ENCODE results near the gene PRR12.
A peak's percentile ranks its signal among the peaks of the same experiment; 100 is the strongest.
"Not testable (repeated sequence)": the region's sequence is repeated elsewhere in the genome, so short reads cannot be mapped to it uniquely, and the experiment has no call there.

PRR12 gene

GRCh38 chr19:49593233-49594113, 2.5 kb downstream of the PRR12 start:
- peak; percentile 78 for DNase-seq

- no peak for DNase-seq
These were observed 3.4 kb downstream of the PRR12 start for GRCh38 chr19:49594157-49594992.

- DNase-seq: no peak
These were observed 4.2 kb downstream of the PRR12 start for GRCh38 chr19:49594993-49595818.

GRCh38 chr19:49595819-49596404, 4.9 kb downstream of the PRR12 start:
- DNase-seq: no peak

GRCh38 chr19:49596407-49596806, 5.4 kb downstream of the PRR12 start:
- no peak for DNase-seq

GRCh38 chr19:49596954-49597702, 6.1 kb downstream of the PRR12 start:
- no peak for DNase-seq

- no peak for DNase-seq
These were observed 6.7 kb downstream of the PRR12 start for GRCh38 chr19:49597703-49597974.

- DNase-seq: no peak
These were observed 8.7 kb downstream of the PRR12 start for GRCh38 chr19:49599378-49600295.

GRCh38 chr19:49601482-49602038, 10.6 kb downstream of the PRR12 start:
- no peak for DNase-seq

- DNase-seq: no peak
These were observed 11.8 kb downstream of the PRR12 start for GRCh38 chr19:49602806-49603205.

- DNase-seq: no peak
These were observed 14.6 kb downstream of the PRR12 start for GRCh38 chr19:49605605-49606004.

- DNase-seq: no peak
These were observed 18.6 kb downstream of the PRR12 start for GRCh38 chr19:49609499-49610092.

- DNase-seq: no peak
These were observed 22.4 kb downstream of the PRR12 start for GRCh38 chr19:49613374-49613773.

GRCh38 chr19:49614096-49614833, 23.3 kb downstream of the PRR12 start:
- no peak for DNase-seq

GRCh38 chr19:49615861-49616260, 24.9 kb downstream of the PRR12 start:
- no peak for DNase-seq

- no peak for DNase-seq
These were observed 25.6 kb downstream of the PRR12 start for GRCh38 chr19:49616532-49616931.

GRCh38 chr19:49616945-49617344, 26.0 kb downstream of the PRR12 start:
- DNase-seq: no peak

- not testable (repeated sequence) for DNase-seq
These were observed 26.9 kb downstream of the PRR12 start for GRCh38 chr19:49617860-49618259.

Data from NCI-H187 treated with DMSO at 0.1 percent for 48 hours (cell line).